GM12878 (cell line): ENCODE data around the gene RCAN1. TPM values are rescaled to one million over a fixed set of nuclear protein-coding genes. Genes with fewer than 3 reads are reported as not detected.

Source experiments
- ATAC-seq: fragments of 200-7000 bp; cut with Tn5 transposase; 3 replicates; pipeline ENCODE4 v1.9.1; 2020; ENCODE audit warnings: mild to moderate bottlenecking, moderate library complexity
- BruUV-seq: library from RNA; stranded (reverse); fragments of 400-500 nt; replicated peaks from 2 replicates; lab custom pipeline; 2021; lab: Mats Ljungman, UMichigan
- CTCF ChIA-PET: fragments of 300-600 bp; sonication (Branson Sonifier 250); formaldehyde crosslinking; extraction: SDS; loops from one replicate; lab custom pipeline; 2021; ENCODE audit warnings: inconsistent platforms; lab: Yijun Ruan, JAX
- POLR2A ChIA-PET: fragments of 350-600 bp; formaldehyde crosslinking; extraction: SDS; loops from one replicate; lab custom pipeline; 2021; ENCODE audit warnings: inconsistent platforms; lab: Charles Lee
- RAD21 ChIA-PET: fragments of 300-600 bp; sonication (Branson Sonifier 250); formaldehyde crosslinking; loops from one replicate; lab custom pipeline; 2023; ENCODE audit warnings: antibody characterized with exemption; ENCODE audit not compliant: unreplicated experiment; lab: Charles Lee
- SMC1A ChIA-PET: fragments of 300-600 bp; sonication (Branson Sonifier 250); formaldehyde crosslinking; loops from one replicate; lab custom pipeline; 2023; ENCODE audit not compliant: unreplicated experiment, uncharacterized antibody; lab: Charles Lee
- DNase-seq: peaks from one replicate; pipeline ENCODE4 v3.0.0-alpha.2; 2011; ENCODE audit warnings: low read depth, low spot score
- FAIRE-seq: peaks from 3 replicates; lab custom pipeline; 2011; peaks lifted over from hg19 to GRCh38; lab: Jason Lieb, UNC
- H2AFZ ChIP-seq: 2 replicates; pipeline ENCODE4 v1.6.0; 2011; ENCODE audit warnings: low read depth, low read length, control low read depth; ENCODE audit not compliant: control insufficient read depth
- H3K27ac ChIP-seq: 2 replicates; pipeline ENCODE4 v1.5.1; 2011; ENCODE audit warnings: control low read depth; ENCODE audit not compliant: control insufficient read depth, insufficient read depth
- H3K27me3 ChIP-seq, 2 experiments: replicated peaks in 1 of 2; 2 replicates each; pipeline versions ENCODE4 v1.6.0 to v1.6.1; 2011; ENCODE audit warnings: low read length in 1 of 2; ENCODE audit not compliant: control insufficient read depth in 2 of 2, insufficient read depth in 2 of 2
- H3K36me3 ChIP-seq, 2 experiments: 2 replicates each; pipeline ENCODE4 v1.5.1; 2011; ENCODE audit warnings: low read length in 1 of 2; ENCODE audit not compliant: control insufficient read depth in 2 of 2, insufficient read depth in 2 of 2
- H3K4me1 ChIP-seq: 2 replicates; pipeline ENCODE4 v1.6.1; 2011; ENCODE audit warnings: mild to moderate bottlenecking, low read length, moderate library complexity, mixed read lengths; ENCODE audit not compliant: control insufficient read depth, insufficient read depth
- H3K4me2 ChIP-seq: 2 replicates; pipeline ENCODE4 v1.6.0; 2011; ENCODE audit warnings: control low read depth; ENCODE audit not compliant: control insufficient read depth, insufficient read depth
- H3K4me3 ChIP-seq: fragments of 200-600 bp; sonication (generic); 2 replicates; pipeline ENCODE4 v1.5.1; 2016
- H3K79me2 ChIP-seq: 2 replicates; pipeline ENCODE4 v1.6.0; 2011; ENCODE audit warnings: low read length; ENCODE audit not compliant: control insufficient read depth, insufficient read depth
- H3K9ac ChIP-seq: 2 replicates; pipeline ENCODE4 v1.8.0; 2011; ENCODE audit warnings: low read length, control low read depth, mixed read lengths; ENCODE audit not compliant: control insufficient read depth, insufficient read depth
- H3K9me3 ChIP-seq: replicated peaks from 3 replicates; pipeline ENCODE4 v1.5.1; 2011; ENCODE audit warnings: mild to moderate bottlenecking, low read length; ENCODE audit not compliant: control insufficient read depth, insufficient read depth
- H4K20me1 ChIP-seq: 2 replicates; pipeline ENCODE4 v1.6.0; 2011; ENCODE audit not compliant: control insufficient read depth, insufficient read depth
- CEBPB ChIP-seq, 2 experiments: fragments of 150-350 bp in 1 of 2; IDR thresholded peaks; 2 replicates each; pipeline ENCODE4 v1.6.1; 2012 to 2014; ENCODE audit warnings: low read depth in 2 of 2, low read length in 2 of 2, borderline replicate concordance in 1 of 2, inconsistent platforms in 1 of 2
- HSF1 ChIP-seq: fragments of 150-350 bp; IDR thresholded peaks from 2 replicates; pipeline ENCODE4 v1.6.1; 2014; ENCODE audit warnings: mild to moderate bottlenecking, low read depth, low read length
- KLF5 ChIP-seq: fragments of 450-650 bp; IDR thresholded peaks from 2 replicates; pipeline ENCODE4 v1.6.1; 2014; ENCODE audit warnings: mild to moderate bottlenecking; ENCODE audit not compliant: partially characterized antibody
- NR2C1 ChIP-seq: fragments of 450-650 bp; IDR thresholded peaks from 2 replicates; pipeline ENCODE4 v1.6.1; 2017; ENCODE audit warnings: antibody characterized with exemption, mild to moderate bottlenecking, moderate library complexity
- POLR2A ChIP-seq: IDR thresholded peaks from 2 replicates; pipeline ENCODE4 v1.6.1; 2011; ENCODE audit warnings: low read depth, mild to moderate bottlenecking, low read length
- POU2F2 ChIP-seq: IDR thresholded peaks from 3 replicates; pipeline ENCODE4 v1.6.1; 2011; ENCODE audit warnings: low read depth, mild to moderate bottlenecking, low read length, borderline replicate concordance
- RBBP5 ChIP-seq: fragments of 200-600 bp; sonication (generic); conservative IDR thresholded peaks from 2 replicates; pipeline ENCODE4 v1.6.1; 2016
- TCF7 ChIP-seq: IDR thresholded peaks from 2 replicates; pipeline ENCODE4 v1.6.1; 2014; ENCODE audit warnings: antibody characterized with exemption, borderline replicate concordance
- ZNF207 ChIP-seq: fragments of 450-650 bp; IDR thresholded peaks from 2 replicates; pipeline ENCODE4 v1.6.1; 2014; ENCODE audit warnings: antibody characterized with exemption, mild to moderate bottlenecking, borderline replicate concordance
- WGBS: methylation state at CpG from one replicate; pipeline ENCODE4 v1.1.6; 2016; ENCODE audit warnings: low lambda C conversion rate; ENCODE audit not compliant: insufficient replicate concordance, insufficient coverage; ENCODE audit errors: missing lambda C conversion rate; 5-methylcytosine and 5-hydroxymethylcytosine counted together
- in situ Hi-C: fragments of 300-500 bp; cut with MboI; formaldehyde crosslinking; loops from 9 replicates; pipeline ENCODE4 v1.14.3; 2018; ENCODE audit warnings: mixed read lengths
- intact Hi-C: fragments of 100-400 bp; cut with micrococcal nuclease; formaldehyde crosslinking; loops from one replicate; pipeline ENCODE4 v1.14.2; 2022; ENCODE audit not compliant: unreplicated experiment
- polyA plus RNA-seq, 11 experiments: library from polyadenylated mRNA; depleted of rRNA in 4 of 11; unstranded in 6 of 11; stranded (reverse) in 5 of 11; fragments of >200 nt; fragmentation: Nextera tagmentation in 4 of 11; fragmentation: Illumina TruSeq in 1 of 11; extraction: Ambion mirVana in 4 of 11; extraction: Trizol in 1 of 11; gene quantifications; 1 replicate in 1 of 11; 2 replicates in 10 of 11; pipeline versions ENCODE4 v1.2.1 to v1.2.3, GENCODE V29; 2011 to 2016; ENCODE audit warnings: inconsistent platforms in 2 of 11, missing spikeins in 2 of 11, low read depth in 1 of 11
- total RNA-seq, 4 experiments: library from RNA; depleted of rRNA in 3 of 4; stranded (reverse); fragments of >200 nt in 3 of 4; fragmentation: Illumina TruSeq in 1 of 4; extraction: Trizol in 1 of 4; gene quantifications; 2 replicates each; pipeline versions ENCODE4 v1.2.1 to v1.2.3, GENCODE V29; 2013 to 2021

RCAN1 gene
- total and polyA plus RNA-seq, 10 of the 15 experiments (the other 5 are each of a cell fraction or from before 2014, with no cell fraction given) = 2.8 to 12.9 (median 10.5) TPM

- DNase-seq = no peak
- no TSS peak for BruUV-seq
Measured at GRCh38 chr21:34514576-34515115, 100.3 kb downstream of the RCAN1 start.

More at GRCh38 chr21:34514576-34515115, 100.3 kb downstream of the RCAN1 start:
- Histone ChIP-seq H3K9me3 (no peaks in the 10 kb centered on the region), H3K4me1 (no peaks in the 10 kb centered on the region), H3K4me2 (no peak overlapping the region), H2AFZ (no peak overlapping the region), H3K4me3 (no peak overlapping the region), H3K79me2 (no peaks in the 10 kb centered on the region), H3K9ac (no peak overlapping the region), H3K27me3 (no peaks in the 10 kb centered on the region), H3K27ac (no peak overlapping the region), H4K20me1 (no peaks in the 10 kb centered on the region), H3K36me3 (no peaks in the 10 kb centered on the region)
- ChIA-PET RAD21 (interaction anchor here (2.1 to 2.6 kb wide), 2 partner anchors 68 to 88 kb away, joined by 8 to 10 read pairs; no protein-coding TSS in a partner anchor), POLR2A (no interaction called here), CTCF (interaction anchor here (0.6 to 13.6 kb wide), 5 partner anchors 12 to 147 kb away, joined by 4 to 216 read pairs (median 5); no protein-coding TSS in a partner anchor), SMC1A (interaction anchor here (1.0 to 2.8 kb wide), 5 partner anchors 69 to 117 kb away, joined by 4 to 8 read pairs (median 4); no protein-coding TSS in a partner anchor)
- 86% methylated on average over 10 of the region's 10 CpGs for WGBS
- no peak for FAIRE-seq
- in situ Hi-C loops (no loop called here), intact Hi-C loops (no loop called here)
- no peak for TF ChIP-seq TCF7
- no peak for TF ChIP-seq POLR2A
- TF ChIP-seq RBBP5 = no peak
- TF ChIP-seq NR2C1 = no peak
- TF ChIP-seq POU2F2 = no peak
- no peak for TF ChIP-seq KLF5
- TF ChIP-seq HSF1 = no peak
- TF ChIP-seq ZNF207 = no peak
- TF ChIP-seq CEBPB (IDR thresholded peaks at IDR 0.05; ENCODE audit: borderline replicate concordance in 1 of 2, low read depth in 2 of 2, low read length in 2 of 2) = no peak
- no peak for ATAC-seq
